WTC11 (cell line): ENCODE data around the gene FOCAD. TPM values are rescaled to one million over a fixed set of nuclear protein-coding genes. Genes with fewer than 3 reads are reported as not detected.

Source experiments
- ATAC-seq: fragments of 200-7000 bp; cut with Tn5 transposase; 2 replicates; pipeline ENCODE4 v1.10.0; 2021; ENCODE audit warnings: mild to moderate bottlenecking, moderate library complexity
- CTCF ChIA-PET: fragments of 300-600 bp; sonication (Branson Sonifier 250); formaldehyde crosslinking; loops from one replicate; lab custom pipeline; 2021; ENCODE audit warnings: antibody characterized with exemption; lab: Charles Lee
- POLR2A ChIA-PET: fragments of 350-600 bp; sonication (Branson Sonifier 250); formaldehyde crosslinking; loops from one replicate; lab custom pipeline; 2021; ENCODE audit warnings: antibody characterized with exemption; lab: Charles Lee
- DNase-seq: peaks from one replicate; pipeline ENCODE4 v3.0.0; 2021; ENCODE audit warnings: low spot score
- H3K27ac Mint-ChIP-seq: 2 replicates; pipeline ENCODE4 v1.8.0; 2021; ENCODE audit warnings: mixed read lengths
- H3K27me3 Mint-ChIP-seq: 2 replicates; pipeline ENCODE4 v1.8.0; 2021; ENCODE audit warnings: low read depth, mild to moderate bottlenecking, moderate library complexity, mixed read lengths
- H3K36me3 Mint-ChIP-seq: 2 replicates; pipeline ENCODE4 v1.8.0; 2021; ENCODE audit warnings: mixed read lengths
- H3K4me1 Mint-ChIP-seq: 2 replicates; pipeline ENCODE4 v1.8.0; 2022; ENCODE audit warnings: mixed read lengths
- H3K4me3 Mint-ChIP-seq: 2 replicates; pipeline ENCODE4 v1.8.0; 2021; ENCODE audit warnings: mild to moderate bottlenecking, moderate library complexity, mixed read lengths
- H3K9me3 Mint-ChIP-seq: 2 replicates; pipeline ENCODE4 v1.8.0; 2021; ENCODE audit warnings: mixed read lengths
- CREB1 ChIP-seq: sonication (generic); formaldehyde crosslinking; IDR thresholded peaks from 2 replicates; pipeline ENCODE4 v1.8.0; 2023; ENCODE audit warnings: mild to moderate bottlenecking, missing genetic modification reagents
- ESRRA ChIP-seq: sonication (generic); formaldehyde crosslinking; IDR thresholded peaks from 2 replicates; pipeline ENCODE4 v1.8.1; 2022; ENCODE audit warnings: mild to moderate bottlenecking, missing genetic modification reagents, borderline replicate concordance
- ETV6 ChIP-seq: sonication (generic); formaldehyde crosslinking; IDR thresholded peaks from 2 replicates; pipeline ENCODE4 v1.8.1; 2022; ENCODE audit warnings: mild to moderate bottlenecking, missing genetic modification reagents
- GABPB1 ChIP-seq: sonication (generic); formaldehyde crosslinking; IDR thresholded peaks from 2 replicates; pipeline ENCODE4 v1.8.1; 2023; ENCODE audit warnings: mild to moderate bottlenecking, missing genetic modification reagents
- GTF2I ChIP-seq: fragments of 250-450 bp; sonication (Bioruptor Pico); conservative IDR thresholded peaks from 2 replicates; pipeline ENCODE4 v1.4.0; 2021; ENCODE audit warnings: mild to moderate bottlenecking
- JAZF1 ChIP-seq: fragments of 250-450 bp; sonication (Bioruptor Pico); IDR thresholded peaks from 2 replicates; pipeline ENCODE4 v1.9.0; 2021; ENCODE audit warnings: moderate library complexity, mild to moderate bottlenecking, inconsistent platforms
- MYBL2 ChIP-seq: sonication (generic); formaldehyde crosslinking; IDR thresholded peaks from 2 replicates; pipeline ENCODE4 v1.8.1; 2023; ENCODE audit warnings: mild to moderate bottlenecking, moderate library complexity, missing genetic modification reagents
- NFE2L1 ChIP-seq: sonication (generic); formaldehyde crosslinking; IDR thresholded peaks from 2 replicates; pipeline ENCODE4 v1.8.1; 2023; ENCODE audit warnings: missing genetic modification reagents
- NFYB ChIP-seq: sonication (generic); formaldehyde crosslinking; conservative IDR thresholded peaks from 2 replicates; pipeline ENCODE4 v1.8.0; 2022; ENCODE audit warnings: low read depth, missing genetic modification reagents
- NR3C1 ChIP-seq: sonication (generic); formaldehyde crosslinking; conservative IDR thresholded peaks from 2 replicates; pipeline ENCODE4 v1.8.1; 2023; ENCODE audit warnings: low read depth, mild to moderate bottlenecking, missing genetic modification reagents
- RORB ChIP-seq: fragments of 250-450 bp; sonication (Bioruptor Pico); IDR thresholded peaks from 2 replicates; pipeline ENCODE4 v1.9.0; 2021; ENCODE audit warnings: mild to moderate bottlenecking
- SOX15 ChIP-seq: fragments of 250-450 bp; sonication (Bioruptor Pico); IDR thresholded peaks from 2 replicates; pipeline ENCODE4 v1.9.0; 2021; ENCODE audit warnings: mild to moderate bottlenecking
- TP53 ChIP-seq: sonication (generic); formaldehyde crosslinking; IDR thresholded peaks from 2 replicates; pipeline ENCODE4 v1.8.1; 2023; ENCODE audit warnings: mild to moderate bottlenecking, missing genetic modification reagents
- ZNF263 ChIP-seq: sonication (generic); formaldehyde crosslinking; IDR thresholded peaks from 2 replicates; pipeline ENCODE4 v1.8.1; 2022; ENCODE audit warnings: low read depth, mild to moderate bottlenecking, moderate library complexity, missing genetic modification reagents
- ZNF396 ChIP-seq: fragments of 250-450 bp; sonication (Bioruptor Pico); IDR thresholded peaks from 2 replicates; pipeline ENCODE4 v1.8.0; 2021; ENCODE audit warnings: mild to moderate bottlenecking, moderate library complexity, borderline replicate concordance
- total RNA-seq: library from RNA; stranded (reverse); gene quantifications from 3 replicates; pipeline ENCODE4 v1.2.3, GENCODE V29; 2021
- TF ChIP-seq, protein P1 (sequence below): sonication (generic); formaldehyde crosslinking; IDR thresholded peaks from 2 replicates; pipeline ENCODE4 v1.8.1; 2023; ENCODE audit warnings: mild to moderate bottlenecking, moderate library complexity, missing genetic modification reagents
- TF ChIP-seq, protein P2 (sequence below): sonication (generic); formaldehyde crosslinking; IDR thresholded peaks from 2 replicates; pipeline ENCODE4 v1.8.1; 2023; ENCODE audit warnings: mild to moderate bottlenecking, missing genetic modification reagents
- TF ChIP-seq, protein P3 (sequence below): sonication (generic); formaldehyde crosslinking; IDR thresholded peaks from 2 replicates; pipeline ENCODE4 v1.8.1; 2022; ENCODE audit warnings: mild to moderate bottlenecking, missing genetic modification reagents, moderate library complexity, borderline replicate concordance
- TF ChIP-seq, protein P4 (sequence below): sonication (generic); formaldehyde crosslinking; IDR thresholded peaks from 2 replicates; pipeline ENCODE4 v1.8.1; 2023; ENCODE audit warnings: mild to moderate bottlenecking, missing genetic modification reagents, moderate library complexity
- TF ChIP-seq, protein P5 (sequence below): sonication (generic); formaldehyde crosslinking; conservative IDR thresholded peaks from 2 replicates; pipeline ENCODE4 v1.8.1; 2023; ENCODE audit warnings: mild to moderate bottlenecking, low read depth, missing genetic modification reagents, moderate library complexity
- TF ChIP-seq, protein P6 (sequence below): sonication (generic); formaldehyde crosslinking; IDR thresholded peaks from 2 replicates; pipeline ENCODE4 v1.8.1; 2022; ENCODE audit warnings: missing genetic modification reagents, borderline replicate concordance
- TF ChIP-seq, protein P7 (sequence below): fragments of 250-450 bp; sonication (Bioruptor Pico); IDR thresholded peaks from 2 replicates; pipeline ENCODE4 v1.9.0; 2021; ENCODE audit warnings: mild to moderate bottlenecking
- TF ChIP-seq, protein P8 (sequence below): fragments of 200-600 bp; IDR thresholded peaks from 2 replicates; pipeline ENCODE4 v1.8.0; 2022; ENCODE audit warnings: antibody characterized with exemption

FOCAD gene
- total RNA-seq, 1 experiment from 2014 or later = 34.3 TPM

DNA sequence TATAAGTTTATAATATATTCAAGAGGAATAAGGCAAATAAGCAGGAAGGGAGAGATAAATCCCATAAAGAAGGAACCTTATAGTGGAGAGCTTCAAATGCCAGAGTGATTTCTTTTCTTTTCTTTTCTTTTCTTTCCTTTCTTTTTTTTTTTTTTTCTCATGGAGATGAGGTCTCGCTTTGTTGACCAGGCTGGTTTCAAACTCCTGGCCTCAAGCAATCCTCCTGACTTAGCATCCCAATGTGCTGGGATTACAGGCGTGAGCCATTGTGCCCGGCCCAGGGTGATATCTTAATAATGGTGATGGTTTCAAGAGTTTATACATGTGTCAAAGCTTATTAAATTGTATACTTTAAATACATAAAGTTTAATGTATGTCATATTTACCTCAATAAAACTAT lies 19.6 kb upstream of the FOCAD start (continued):
- TF ChIP-seq, protein P1, sequence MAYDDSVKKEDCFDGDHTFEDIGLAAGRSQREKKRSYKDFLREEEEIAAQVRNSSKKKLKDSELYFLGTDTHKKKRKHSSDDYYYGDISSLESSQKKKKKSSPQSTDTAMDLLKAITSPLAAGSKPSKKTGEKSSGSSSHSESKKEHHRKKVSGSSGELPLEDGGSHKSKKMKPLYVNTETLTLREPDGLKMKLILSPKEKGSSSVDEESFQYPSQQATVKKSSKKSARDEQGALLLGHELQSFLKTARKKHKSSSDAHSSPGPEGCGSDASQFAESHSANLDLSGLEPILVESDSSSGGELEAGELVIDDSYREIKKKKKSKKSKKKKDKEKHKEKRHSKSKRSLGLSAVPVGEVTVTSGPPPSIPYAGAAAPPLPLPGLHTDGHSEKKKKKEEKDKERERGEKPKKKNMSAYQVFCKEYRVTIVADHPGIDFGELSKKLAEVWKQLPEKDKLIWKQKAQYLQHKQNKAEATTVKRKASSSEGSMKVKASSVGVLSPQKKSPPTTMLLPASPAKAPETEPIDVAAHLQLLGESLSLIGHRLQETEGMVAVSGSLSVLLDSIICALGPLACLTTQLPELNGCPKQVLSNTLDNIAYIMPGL = no peak
- TF ChIP-seq CREB1 (CRISPR knock-in tag) (no peak), TP53 (CRISPR knock-in tag) (no peak)

DNA sequence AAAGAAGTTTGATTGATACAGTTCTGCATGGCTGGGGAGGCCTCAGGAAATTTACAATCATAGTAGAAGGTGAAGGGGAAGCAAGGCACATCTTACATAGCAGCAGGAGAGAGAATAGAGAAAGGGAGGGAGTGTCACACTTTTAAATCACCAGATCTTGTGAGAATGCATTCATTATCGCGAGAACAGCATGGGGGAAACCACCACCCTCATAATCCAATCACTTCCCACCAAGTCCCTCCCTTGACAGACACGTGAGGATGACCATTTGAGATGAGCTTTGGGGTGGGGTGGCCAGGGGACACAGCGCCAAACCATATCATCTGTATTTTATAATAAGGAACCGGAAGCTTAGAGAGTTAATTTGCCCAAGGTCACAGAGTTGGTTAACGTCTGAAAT lies 13.7 kb upstream of the FOCAD start:
- no peak for TF ChIP-seq NR3C1
- TF ChIP-seq NFYB (CRISPR knock-in tag) = no peak
- no peak for TF ChIP-seq GABPB1 (CRISPR knock-in tag)
- TF ChIP-seq, protein P2, sequence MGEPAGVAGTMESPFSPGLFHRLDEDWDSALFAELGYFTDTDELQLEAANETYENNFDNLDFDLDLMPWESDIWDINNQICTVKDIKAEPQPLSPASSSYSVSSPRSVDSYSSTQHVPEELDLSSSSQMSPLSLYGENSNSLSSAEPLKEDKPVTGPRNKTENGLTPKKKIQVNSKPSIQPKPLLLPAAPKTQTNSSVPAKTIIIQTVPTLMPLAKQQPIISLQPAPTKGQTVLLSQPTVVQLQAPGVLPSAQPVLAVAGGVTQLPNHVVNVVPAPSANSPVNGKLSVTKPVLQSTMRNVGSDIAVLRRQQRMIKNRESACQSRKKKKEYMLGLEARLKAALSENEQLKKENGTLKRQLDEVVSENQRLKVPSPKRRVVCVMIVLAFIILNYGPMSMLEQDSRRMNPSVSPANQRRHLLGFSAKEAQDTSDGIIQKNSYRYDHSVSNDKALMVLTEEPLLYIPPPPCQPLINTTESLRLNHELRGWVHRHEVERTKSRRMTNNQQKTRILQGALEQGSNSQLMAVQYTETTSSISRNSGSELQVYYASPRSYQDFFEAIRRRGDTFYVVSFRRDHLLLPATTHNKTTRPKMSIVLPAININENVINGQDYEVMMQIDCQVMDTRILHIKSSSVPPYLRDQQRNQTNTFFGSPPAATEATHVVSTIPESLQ (CRISPR knock-in tag) = no peak
- no peak for TF ChIP-seq GTF2I (CRISPR knock-in tag)
- TF ChIP-seq SOX15 = no peak
- TF ChIP-seq, protein P3, sequence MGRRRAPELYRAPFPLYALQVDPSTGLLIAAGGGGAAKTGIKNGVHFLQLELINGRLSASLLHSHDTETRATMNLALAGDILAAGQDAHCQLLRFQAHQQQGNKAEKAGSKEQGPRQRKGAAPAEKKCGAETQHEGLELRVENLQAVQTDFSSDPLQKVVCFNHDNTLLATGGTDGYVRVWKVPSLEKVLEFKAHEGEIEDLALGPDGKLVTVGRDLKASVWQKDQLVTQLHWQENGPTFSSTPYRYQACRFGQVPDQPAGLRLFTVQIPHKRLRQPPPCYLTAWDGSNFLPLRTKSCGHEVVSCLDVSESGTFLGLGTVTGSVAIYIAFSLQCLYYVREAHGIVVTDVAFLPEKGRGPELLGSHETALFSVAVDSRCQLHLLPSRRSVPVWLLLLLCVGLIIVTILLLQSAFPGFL (CRISPR knock-in tag) = no peak
- TF ChIP-seq ZNF396 (CRISPR knock-in tag) = no peak
- TF ChIP-seq MYBL2 (CRISPR knock-in tag) = no peak
- TF ChIP-seq NFE2L1 (CRISPR knock-in tag) = no peak
- TF ChIP-seq, protein P4, sequence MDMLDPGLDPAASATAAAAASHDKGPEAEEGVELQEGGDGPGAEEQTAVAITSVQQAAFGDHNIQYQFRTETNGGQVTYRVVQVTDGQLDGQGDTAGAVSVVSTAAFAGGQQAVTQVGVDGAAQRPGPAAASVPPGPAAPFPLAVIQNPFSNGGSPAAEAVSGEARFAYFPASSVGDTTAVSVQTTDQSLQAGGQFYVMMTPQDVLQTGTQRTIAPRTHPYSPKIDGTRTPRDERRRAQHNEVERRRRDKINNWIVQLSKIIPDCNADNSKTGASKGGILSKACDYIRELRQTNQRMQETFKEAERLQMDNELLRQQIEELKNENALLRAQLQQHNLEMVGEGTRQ (CRISPR knock-in tag) = no peak
- no peak for TF ChIP-seq RORB
- TF ChIP-seq, protein P5, sequence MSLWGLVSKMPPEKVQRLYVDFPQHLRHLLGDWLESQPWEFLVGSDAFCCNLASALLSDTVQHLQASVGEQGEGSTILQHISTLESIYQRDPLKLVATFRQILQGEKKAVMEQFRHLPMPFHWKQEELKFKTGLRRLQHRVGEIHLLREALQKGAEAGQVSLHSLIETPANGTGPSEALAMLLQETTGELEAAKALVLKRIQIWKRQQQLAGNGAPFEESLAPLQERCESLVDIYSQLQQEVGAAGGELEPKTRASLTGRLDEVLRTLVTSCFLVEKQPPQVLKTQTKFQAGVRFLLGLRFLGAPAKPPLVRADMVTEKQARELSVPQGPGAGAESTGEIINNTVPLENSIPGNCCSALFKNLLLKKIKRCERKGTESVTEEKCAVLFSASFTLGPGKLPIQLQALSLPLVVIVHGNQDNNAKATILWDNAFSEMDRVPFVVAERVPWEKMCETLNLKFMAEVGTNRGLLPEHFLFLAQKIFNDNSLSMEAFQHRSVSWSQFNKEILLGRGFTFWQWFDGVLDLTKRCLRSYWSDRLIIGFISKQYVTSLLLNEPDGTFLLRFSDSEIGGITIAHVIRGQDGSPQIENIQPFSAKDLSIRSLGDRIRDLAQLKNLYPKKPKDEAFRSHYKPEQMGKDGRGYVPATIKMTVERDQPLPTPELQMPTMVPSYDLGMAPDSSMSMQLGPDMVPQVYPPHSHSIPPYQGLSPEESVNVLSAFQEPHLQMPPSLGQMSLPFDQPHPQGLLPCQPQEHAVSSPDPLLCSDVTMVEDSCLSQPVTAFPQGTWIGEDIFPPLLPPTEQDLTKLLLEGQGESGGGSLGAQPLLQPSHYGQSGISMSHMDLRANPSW = no peak
- no peak for TF ChIP-seq ETV6
- TF ChIP-seq, all 79 proteins: peak for 0
- H3K9me3 Mint-ChIP-seq = no peaks in the 10 kb centered on the region
- CTCF ChIA-PET = no interaction called here
- H3K27ac Mint-ChIP-seq = 0 out of 2 replicates have a peak overlapping the region, but pooled peaks have one; percentile 13
- DNase-seq (no peak), ATAC-seq (peak; percentile 43; the same call in 1 of the 2 replicates)
- H3K27me3 Mint-ChIP-seq = no peaks in the 10 kb centered on the region
- H3K4me3 Mint-ChIP-seq = no peak overlapping the region
- POLR2A ChIA-PET = interaction anchor here (1.6 kb wide), 1 partner anchor 14 kb away, joined by 5 read pairs; the partner anchor contains the start of gene FOCAD
- no peaks in the 10 kb centered on the region for H3K36me3 Mint-ChIP-seq
- H3K4me1 Mint-ChIP-seq = peaks cover 29% of the 10 kb centered on the region

DNA sequence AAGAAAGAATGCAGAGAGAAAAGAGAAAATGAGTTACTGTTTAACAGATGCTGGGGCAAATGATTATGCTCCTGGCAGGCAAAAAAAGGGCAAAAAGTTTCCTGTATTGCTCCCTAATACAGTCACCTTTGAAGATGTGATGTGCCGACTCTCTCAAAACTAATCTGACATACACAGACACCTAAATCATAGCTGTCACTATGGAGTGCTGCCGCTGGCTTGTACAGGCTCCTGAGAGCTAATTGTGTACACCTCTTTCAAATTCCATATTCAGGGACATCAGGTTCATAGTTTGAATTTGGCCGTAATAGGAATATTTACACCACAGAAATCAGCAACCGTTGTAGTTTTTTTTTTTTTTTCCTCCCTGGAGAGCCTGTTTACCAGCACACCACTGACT lies 12.4 kb upstream of the FOCAD start:
- H3K4me1 Mint-ChIP-seq = peaks cover 25% of the 10 kb centered on the region
- DNase-seq = no peak
- POLR2A ChIA-PET = interaction anchor here (0.6 to 1.6 kb wide), 2 partner anchors 12 kb away, joined by 3 to 5 read pairs; partner anchors contain the start of gene FOCAD
- H3K27ac Mint-ChIP-seq = no peak overlapping the region
- H3K4me3 Mint-ChIP-seq = no peak overlapping the region
- no peaks in the 10 kb centered on the region for H3K36me3 Mint-ChIP-seq
- CTCF ChIA-PET = interaction anchor here (1.1 kb wide), 1 partner anchor 47 kb away, joined by 3 read pairs; no protein-coding TSS in a partner anchor
- no peaks in the 10 kb centered on the region for H3K27me3 Mint-ChIP-seq
- no peak for ATAC-seq
- no peaks in the 10 kb centered on the region for H3K9me3 Mint-ChIP-seq
- TF ChIP-seq, protein P6, sequence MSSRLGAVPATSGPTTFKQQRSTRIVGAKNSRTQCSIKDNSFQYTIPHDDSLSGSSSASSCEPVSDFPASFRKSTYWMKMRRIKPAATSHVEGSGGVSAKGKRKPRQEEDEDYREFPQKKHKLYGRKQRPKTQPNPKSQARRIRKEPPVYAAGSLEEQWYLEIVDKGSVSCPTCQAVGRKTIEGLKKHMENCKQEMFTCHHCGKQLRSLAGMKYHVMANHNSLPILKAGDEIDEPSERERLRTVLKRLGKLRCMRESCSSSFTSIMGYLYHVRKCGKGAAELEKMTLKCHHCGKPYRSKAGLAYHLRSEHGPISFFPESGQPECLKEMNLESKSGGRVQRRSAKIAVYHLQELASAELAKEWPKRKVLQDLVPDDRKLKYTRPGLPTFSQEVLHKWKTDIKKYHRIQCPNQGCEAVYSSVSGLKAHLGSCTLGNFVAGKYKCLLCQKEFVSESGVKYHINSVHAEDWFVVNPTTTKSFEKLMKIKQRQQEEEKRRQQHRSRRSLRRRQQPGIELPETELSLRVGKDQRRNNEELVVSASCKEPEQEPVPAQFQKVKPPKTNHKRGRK (CRISPR knock-in tag) = no peak
- TF ChIP-seq, protein P7, sequence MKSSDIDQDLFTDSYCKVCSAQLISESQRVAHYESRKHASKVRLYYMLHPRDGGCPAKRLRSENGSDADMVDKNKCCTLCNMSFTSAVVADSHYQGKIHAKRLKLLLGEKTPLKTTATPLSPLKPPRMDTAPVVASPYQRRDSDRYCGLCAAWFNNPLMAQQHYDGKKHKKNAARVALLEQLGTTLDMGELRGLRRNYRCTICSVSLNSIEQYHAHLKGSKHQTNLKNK (CRISPR knock-in tag) = no peak
- TF ChIP-seq JAZF1 (CRISPR knock-in tag) (no peak), ZNF263 (CRISPR knock-in tag) (no peak), ESRRA (CRISPR knock-in tag) (no peak), NR3C1 (no peak)
- TF ChIP-seq, protein P8, sequence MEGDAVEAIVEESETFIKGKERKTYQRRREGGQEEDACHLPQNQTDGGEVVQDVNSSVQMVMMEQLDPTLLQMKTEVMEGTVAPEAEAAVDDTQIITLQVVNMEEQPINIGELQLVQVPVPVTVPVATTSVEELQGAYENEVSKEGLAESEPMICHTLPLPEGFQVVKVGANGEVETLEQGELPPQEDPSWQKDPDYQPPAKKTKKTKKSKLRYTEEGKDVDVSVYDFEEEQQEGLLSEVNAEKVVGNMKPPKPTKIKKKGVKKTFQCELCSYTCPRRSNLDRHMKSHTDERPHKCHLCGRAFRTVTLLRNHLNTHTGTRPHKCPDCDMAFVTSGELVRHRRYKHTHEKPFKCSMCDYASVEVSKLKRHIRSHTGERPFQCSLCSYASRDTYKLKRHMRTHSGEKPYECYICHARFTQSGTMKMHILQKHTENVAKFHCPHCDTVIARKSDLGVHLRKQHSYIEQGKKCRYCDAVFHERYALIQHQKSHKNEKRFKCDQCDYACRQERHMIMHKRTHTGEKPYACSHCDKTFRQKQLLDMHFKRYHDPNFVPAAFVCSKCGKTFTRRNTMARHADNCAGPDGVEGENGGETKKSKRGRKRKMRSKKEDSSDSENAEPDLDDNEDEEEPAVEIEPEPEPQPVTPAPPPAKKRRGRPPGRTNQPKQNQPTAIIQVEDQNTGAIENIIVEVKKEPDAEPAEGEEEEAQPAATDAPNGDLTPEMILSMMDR = no peak
